ENCODE data around the gene PSD4.

DNA sequence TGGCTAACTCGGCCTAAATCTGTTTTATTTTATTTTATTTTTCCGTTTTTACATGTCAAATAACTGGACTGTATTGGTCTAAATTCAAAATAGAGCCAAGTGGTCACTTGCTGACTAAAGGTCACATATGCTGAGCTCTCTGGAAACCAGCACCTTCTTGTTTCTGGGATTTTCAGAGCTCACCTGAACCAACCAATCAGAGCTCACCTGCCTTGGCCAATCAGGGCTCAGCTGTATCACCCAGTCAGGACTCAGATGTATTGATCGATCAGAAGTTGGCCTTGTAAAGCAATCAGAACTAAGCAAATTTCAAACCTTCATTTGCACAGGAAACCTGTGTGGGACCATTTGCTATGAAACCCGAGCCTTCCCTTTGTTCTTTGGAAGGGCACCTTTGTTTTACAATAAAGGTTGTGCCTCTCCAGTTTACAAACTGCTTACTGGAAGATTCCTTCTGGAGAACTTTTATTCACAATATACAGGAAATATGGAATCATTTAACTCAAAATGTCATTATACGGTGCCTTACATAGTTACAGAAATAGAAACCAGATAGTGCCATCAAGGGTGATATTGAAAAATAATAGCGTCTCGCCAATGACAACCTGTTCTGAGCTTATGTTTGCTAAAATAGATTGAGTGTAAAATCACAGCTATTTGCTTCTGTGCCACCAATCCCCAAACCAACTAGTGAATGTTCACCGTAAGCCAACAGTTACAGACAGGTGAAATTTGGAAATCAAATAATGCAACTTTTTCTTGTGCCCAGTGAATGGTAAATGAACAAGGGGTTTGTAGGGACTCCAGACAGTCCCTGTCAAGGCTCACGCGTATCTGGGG, 17.3 kb upstream of the PSD4 start:
- TF ChIP-seq, protein P1, sequence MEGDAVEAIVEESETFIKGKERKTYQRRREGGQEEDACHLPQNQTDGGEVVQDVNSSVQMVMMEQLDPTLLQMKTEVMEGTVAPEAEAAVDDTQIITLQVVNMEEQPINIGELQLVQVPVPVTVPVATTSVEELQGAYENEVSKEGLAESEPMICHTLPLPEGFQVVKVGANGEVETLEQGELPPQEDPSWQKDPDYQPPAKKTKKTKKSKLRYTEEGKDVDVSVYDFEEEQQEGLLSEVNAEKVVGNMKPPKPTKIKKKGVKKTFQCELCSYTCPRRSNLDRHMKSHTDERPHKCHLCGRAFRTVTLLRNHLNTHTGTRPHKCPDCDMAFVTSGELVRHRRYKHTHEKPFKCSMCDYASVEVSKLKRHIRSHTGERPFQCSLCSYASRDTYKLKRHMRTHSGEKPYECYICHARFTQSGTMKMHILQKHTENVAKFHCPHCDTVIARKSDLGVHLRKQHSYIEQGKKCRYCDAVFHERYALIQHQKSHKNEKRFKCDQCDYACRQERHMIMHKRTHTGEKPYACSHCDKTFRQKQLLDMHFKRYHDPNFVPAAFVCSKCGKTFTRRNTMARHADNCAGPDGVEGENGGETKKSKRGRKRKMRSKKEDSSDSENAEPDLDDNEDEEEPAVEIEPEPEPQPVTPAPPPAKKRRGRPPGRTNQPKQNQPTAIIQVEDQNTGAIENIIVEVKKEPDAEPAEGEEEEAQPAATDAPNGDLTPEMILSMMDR (IDR thresholded peaks at IDR 0.05): no peak
- TF ChIP-seq POLR2A (IDR thresholded peaks at IDR 0.05): no peak

All from esophagus squamous epithelium (tissue), 4 donors.